PC-3 (cell line): ENCODE data around the gene LYRM9. TPM values are rescaled to one million over a fixed set of nuclear protein-coding genes. Genes with fewer than 3 reads are reported as not detected.

Experiments
- ATAC-seq: fragments of 200-7000 bp; cut with Tn5 transposase; 2 replicates; pipeline ENCODE4 v1.9.1; 2020; ENCODE audit warnings: mild to moderate bottlenecking, moderate library complexity
- BruUV-seq: library from RNA; stranded (reverse); fragments of 400-500 nt; replicated peaks from 2 replicates; lab custom pipeline; 2021; lab: Mats Ljungman, UMichigan
- CTCF ChIA-PET: fragments of 300-600 bp; sonication (Branson Sonifier 250); formaldehyde crosslinking; loops from one replicate; lab custom pipeline; 2022; ENCODE audit warnings: antibody characterized with exemption; lab: Charles Lee
- POLR2A ChIA-PET: fragments of 300-600 bp; sonication (Branson Sonifier 250); formaldehyde crosslinking; loops from one replicate; lab custom pipeline; 2022; ENCODE audit warnings: antibody characterized with exemption; ENCODE audit not compliant: unreplicated experiment; lab: Charles Lee
- DNase-seq: peaks from one replicate; pipeline ENCODE4 v3.0.0-alpha.2; 2015
- H2AFZ ChIP-seq: fragments of 300-600 bp; sonication (generic); 2 replicates; pipeline ENCODE4 v1.6.0; 2016; ENCODE audit warnings: antibody characterized with exemption, low read length
- H3F3A ChIP-seq: fragments of 300-600 bp; sonication (generic); one replicate; pipeline ENCODE4 v1.6.0; 2017; ENCODE audit warnings: antibody characterized with exemption, low read length, control low read depth, mild to moderate bottlenecking; ENCODE audit not compliant: unreplicated experiment
- H3K27ac ChIP-seq: fragments of 300-600 bp; sonication (generic); 2 replicates; pipeline ENCODE4 v1.5.1; 2016; ENCODE audit warnings: mild to moderate bottlenecking, low read length
- H3K27me3 ChIP-seq: fragments of 300-600 bp; sonication (generic); 2 replicates; pipeline ENCODE4 v1.6.1; 2016; ENCODE audit warnings: low read length, mixed read lengths
- H3K36me3 ChIP-seq: fragments of 300-600 bp; sonication (generic); 2 replicates; pipeline ENCODE4 v1.6.1; 2016; ENCODE audit warnings: low read depth, mixed run types, low read length, mixed read lengths
- H3K4me1 ChIP-seq: fragments of 300-600 bp; sonication (generic); 2 replicates; pipeline ENCODE4 v1.5.1; 2016; ENCODE audit warnings: low read length; ENCODE audit not compliant: insufficient read depth
- H3K4me2 ChIP-seq: fragments of 300-600 bp; sonication (generic); 2 replicates; pipeline ENCODE4 v1.6.0; 2016; ENCODE audit warnings: low read length
- H3K4me3 ChIP-seq: fragments of 300-600 bp; sonication (generic); 2 replicates; pipeline ENCODE4 v1.5.1; 2016; ENCODE audit warnings: mild to moderate bottlenecking, low read length, mixed read lengths
- H3K79me2 ChIP-seq: fragments of 300-600 bp; sonication (generic); 2 replicates; pipeline ENCODE4 v1.6.1; 2017; ENCODE audit warnings: low read length, mixed read lengths
- H3K9ac ChIP-seq: fragments of 300-600 bp; sonication (generic); 2 replicates; pipeline ENCODE4 v1.6.0; 2016; ENCODE audit warnings: mild to moderate bottlenecking, low read length
- H3K9me2 ChIP-seq: fragments of 300-600 bp; sonication (generic); replicated peaks from 2 replicates; pipeline ENCODE4 v1.6.1; 2016; ENCODE audit warnings: mixed run types, low read length, mixed read lengths
- H3K9me3 ChIP-seq: fragments of 300-600 bp; sonication (generic); 2 replicates; pipeline ENCODE4 v1.6.1; 2016; ENCODE audit warnings: low read length, mixed read lengths
- H4K20me1 ChIP-seq: fragments of 300-600 bp; sonication (generic); 2 replicates; pipeline ENCODE4 v1.6.1; 2016; ENCODE audit warnings: low read length, mixed read lengths
- CTCF ChIP-seq: fragments of 300-600 bp; sonication (generic); conservative IDR thresholded peaks from 2 replicates; pipeline ENCODE4 v1.5.1; 2017; ENCODE audit warnings: antibody characterized with exemption, low read depth, mild to moderate bottlenecking, low read length
- EZH2 ChIP-seq: fragments of 300-600 bp; sonication (generic); IDR thresholded peaks from one replicate; pipeline ENCODE4 v1.6.1; 2017; ENCODE audit warnings: antibody characterized with exemption, mild to moderate bottlenecking, low read length; ENCODE audit not compliant: unreplicated experiment
- EZH2phosphoT487 ChIP-seq: fragments of 300-600 bp; sonication (generic); IDR thresholded peaks from 2 replicates; pipeline ENCODE4 v1.6.1; 2018; ENCODE audit warnings: mild to moderate bottlenecking, antibody characterized with exemption, low read length, borderline replicate concordance
- intact Hi-C: fragments of 100-400 bp; cut with micrococcal nuclease; formaldehyde crosslinking; loops from 2 replicates; pipeline ENCODE4 v1.9.0; 2023
- total RNA-seq: library from RNA; depleted of rRNA; stranded (reverse); fragments of >200 nt; gene quantifications from 2 replicates; pipeline ENCODE4 v1.2.3, GENCODE V29; 2014

The LYRM9 gene
- total RNA-seq, 1 experiment from 2014 or later, result 0.58 TPM

DNA sequence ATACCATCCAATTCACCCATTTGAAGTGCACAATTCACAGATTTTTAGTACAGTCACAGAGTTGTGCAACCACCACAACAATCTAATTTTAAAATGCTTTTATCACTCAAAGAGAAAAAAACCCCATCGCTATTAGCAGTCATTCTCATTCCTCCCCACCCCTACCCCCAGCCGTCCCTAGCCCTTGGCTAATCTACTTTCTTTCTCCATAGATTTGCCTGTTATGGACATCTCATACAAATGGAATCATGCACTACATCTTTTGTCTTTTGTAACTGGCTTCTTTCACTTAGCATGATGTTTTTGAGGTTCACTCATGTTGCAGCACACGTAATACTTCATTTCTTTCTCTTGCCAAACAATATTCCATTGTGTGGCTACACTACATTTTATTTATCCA, 20.4 kb downstream of the LYRM9 start:
- Histone ChIP-seq H3K36me3 (no peaks in the 10 kb centered on the region), H4K20me1 (no peaks in the 10 kb centered on the region), H3F3A (no peaks in the 10 kb centered on the region), H3K4me3 (no peak overlapping the region), H3K79me2 (no peaks in the 10 kb centered on the region), H2AFZ (no peak overlapping the region), H3K27ac (no peak overlapping the region), H3K9ac (no peak overlapping the region), H3K9me2 (no peaks in the 10 kb centered on the region), H3K4me1 (0 out of 2 replicates have a peak, but pooled peaks cover 5% of the 10 kb centered on the region), H3K9me3 (no peaks in the 10 kb centered on the region), H3K27me3 (no peaks in the 10 kb centered on the region), H3K4me2 (no peak overlapping the region)
- intact Hi-C loops, result no loop called here
- CTCF ChIA-PET, result no interaction called here
- no peak for ATAC-seq
- BruUV-seq, result no TSS peak
- POLR2A ChIA-PET, result no interaction called here
- DNase-seq, result no peak
- TF ChIP-seq CTCF, result no peak
- no peak for TF ChIP-seq EZH2phosphoT487
- TF ChIP-seq EZH2, result no peak

GRCh38 chr17:27871407-27871806, 21.8 kb downstream of the LYRM9 start:
- Histone ChIP-seq H3K4me2 (no peak overlapping the region), H3K9me3 (no peaks in the 10 kb centered on the region), H3F3A (no peaks in the 10 kb centered on the region), H3K36me3 (no peaks in the 10 kb centered on the region), H3K79me2 (no peaks in the 10 kb centered on the region), H3K9ac (no peak overlapping the region), H3K27me3 (0 out of 2 replicates have a peak, but pooled peaks cover 3% of the 10 kb centered on the region), H3K4me1 (0 out of 2 replicates have a peak, but pooled peaks cover 5% of the 10 kb centered on the region), H2AFZ (no peak overlapping the region), H3K27ac (no peak overlapping the region), H3K4me3 (no peak overlapping the region), H4K20me1 (no peaks in the 10 kb centered on the region), H3K9me2 (no peaks in the 10 kb centered on the region)
- DNase-seq (no peak), ATAC-seq (no peak)
- ChIA-PET POLR2A (no interaction called here), CTCF (no interaction called here)
- BruUV-seq, result no TSS peak
- intact Hi-C loops, result no loop called here
- TF ChIP-seq EZH2 (no peak), EZH2phosphoT487 (no peak), CTCF (no peak)

DNA sequence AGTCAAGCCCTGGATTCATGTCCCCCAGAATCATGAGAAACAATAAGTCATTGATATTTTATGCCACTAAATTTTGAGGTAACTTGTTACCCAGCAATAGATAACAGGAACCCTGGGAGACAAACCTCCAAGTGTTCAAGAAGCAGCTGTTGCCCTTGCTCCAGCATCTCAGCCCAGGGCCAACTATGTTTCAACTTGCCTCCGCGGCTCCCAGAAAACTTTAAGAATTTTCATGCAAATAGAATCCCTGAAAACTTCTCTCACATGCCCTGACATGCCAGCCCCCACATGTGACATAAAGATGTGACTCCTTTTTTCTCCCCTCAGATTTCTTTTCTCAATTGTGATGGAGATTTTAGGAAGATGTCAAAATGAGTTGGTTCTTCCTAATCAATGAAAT, 22.8 kb downstream of the LYRM9 start:
- Histone ChIP-seq H4K20me1 (no peaks in the 10 kb centered on the region), H3K79me2 (no peaks in the 10 kb centered on the region), H3K4me2 (no peak overlapping the region), H3K27me3 (0 out of 2 replicates have a peak, but pooled peaks cover 4% of the 10 kb centered on the region), H3F3A (no peaks in the 10 kb centered on the region), H3K27ac (no peak overlapping the region), H3K9ac (no peak overlapping the region), H3K36me3 (no peaks in the 10 kb centered on the region), H3K9me2 (no peaks in the 10 kb centered on the region), H3K4me3 (no peak overlapping the region), H2AFZ (no peak overlapping the region), H3K4me1 (0 out of 2 replicates have a peak, but pooled peaks cover 5% of the 10 kb centered on the region), H3K9me3 (no peaks in the 10 kb centered on the region)
- intact Hi-C loops, result no loop called here
- no TSS peak for BruUV-seq
- DNase-seq, result no peak
- no peak for TF ChIP-seq CTCF
- no peak for TF ChIP-seq EZH2phosphoT487
- TF ChIP-seq EZH2, result no peak
- ChIA-PET POLR2A (no interaction called here), CTCF (no interaction called here)
- ATAC-seq, result no peak
